WERI-Rb-1 (cell line): ENCODE measurements around the gene CD40.

Source experiments
- DNase-seq: peaks from one replicate; pipeline ENCODE4 v3.0.0-alpha.2; 2020
- H3K27ac ChIP-seq: fragments of 250-450 bp; sonication (Bioruptor Pico); 2 replicates; pipeline ENCODE4 v1.5.1; 2020; ENCODE audit warnings: mild to moderate bottlenecking, moderate library complexity
- H3K27me3 ChIP-seq: fragments of 250-450 bp; sonication (Bioruptor Pico); 2 replicates; pipeline ENCODE4 v1.5.1; 2021; ENCODE audit warnings: mild to moderate bottlenecking, low read depth, moderate library complexity; ENCODE audit not compliant: insufficient read depth, severe bottlenecking
- H3K36me3 ChIP-seq: fragments of 250-450 bp; sonication (Bioruptor Pico); 2 replicates; pipeline ENCODE4 v1.5.1; 2020; ENCODE audit warnings: mild to moderate bottlenecking, moderate library complexity
- H3K4me3 ChIP-seq: 2 replicates; pipeline ENCODE4 v1.5.1; 2011; ENCODE audit warnings: low read depth, mild to moderate bottlenecking, control low read depth, low read length
- H3K9me3 ChIP-seq: fragments of 250-450 bp; sonication (Bioruptor Pico); 2 replicates; pipeline ENCODE4 v1.5.1; 2021; ENCODE audit warnings: mild to moderate bottlenecking, moderate library complexity; ENCODE audit not compliant: severe bottlenecking
- TF ChIP-seq, protein P1 (sequence below): IDR thresholded peaks from 2 replicates; pipeline ENCODE4 v1.5.1; 2011; ENCODE audit warnings: low read depth, mild to moderate bottlenecking, control low read depth, inconsistent platforms, low read length

The CD40 gene

DNA sequence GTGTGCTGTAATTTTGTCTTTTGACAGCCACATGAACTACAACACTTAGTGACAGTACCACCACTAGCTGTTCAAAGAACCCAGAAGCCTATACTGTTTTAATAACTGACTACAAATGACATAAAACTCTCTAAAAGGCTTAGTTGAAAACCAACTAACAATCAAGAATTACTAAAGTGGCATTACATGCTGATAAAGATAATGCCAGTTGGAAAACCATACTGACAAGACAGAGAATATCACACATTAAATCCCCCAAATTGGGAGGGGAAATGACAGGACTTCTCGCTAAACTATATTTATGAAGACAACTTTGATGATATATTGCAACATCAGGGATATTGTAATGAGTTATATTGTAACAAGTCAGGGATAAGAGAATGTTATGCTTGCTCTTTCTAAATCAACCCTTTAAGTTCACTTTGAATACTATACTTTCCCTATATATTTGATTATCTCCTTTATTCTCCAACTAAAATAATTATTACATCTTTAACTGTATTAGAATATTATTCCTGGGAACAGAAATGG, 34.5 kb upstream of the CD40 start:
- Histone ChIP-seq H3K9me3 (no peaks in the 10 kb centered on the region), H3K27me3 (no peaks in the 10 kb centered on the region), H3K36me3 (peaks cover 24% of the 10 kb centered on the region), H3K4me3 (no peak overlapping the region), H3K27ac (no peak overlapping the region)
- no peak for DNase-seq
- TF ChIP-seq, protein P1, sequence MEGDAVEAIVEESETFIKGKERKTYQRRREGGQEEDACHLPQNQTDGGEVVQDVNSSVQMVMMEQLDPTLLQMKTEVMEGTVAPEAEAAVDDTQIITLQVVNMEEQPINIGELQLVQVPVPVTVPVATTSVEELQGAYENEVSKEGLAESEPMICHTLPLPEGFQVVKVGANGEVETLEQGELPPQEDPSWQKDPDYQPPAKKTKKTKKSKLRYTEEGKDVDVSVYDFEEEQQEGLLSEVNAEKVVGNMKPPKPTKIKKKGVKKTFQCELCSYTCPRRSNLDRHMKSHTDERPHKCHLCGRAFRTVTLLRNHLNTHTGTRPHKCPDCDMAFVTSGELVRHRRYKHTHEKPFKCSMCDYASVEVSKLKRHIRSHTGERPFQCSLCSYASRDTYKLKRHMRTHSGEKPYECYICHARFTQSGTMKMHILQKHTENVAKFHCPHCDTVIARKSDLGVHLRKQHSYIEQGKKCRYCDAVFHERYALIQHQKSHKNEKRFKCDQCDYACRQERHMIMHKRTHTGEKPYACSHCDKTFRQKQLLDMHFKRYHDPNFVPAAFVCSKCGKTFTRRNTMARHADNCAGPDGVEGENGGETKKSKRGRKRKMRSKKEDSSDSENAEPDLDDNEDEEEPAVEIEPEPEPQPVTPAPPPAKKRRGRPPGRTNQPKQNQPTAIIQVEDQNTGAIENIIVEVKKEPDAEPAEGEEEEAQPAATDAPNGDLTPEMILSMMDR: no peak

DNA sequence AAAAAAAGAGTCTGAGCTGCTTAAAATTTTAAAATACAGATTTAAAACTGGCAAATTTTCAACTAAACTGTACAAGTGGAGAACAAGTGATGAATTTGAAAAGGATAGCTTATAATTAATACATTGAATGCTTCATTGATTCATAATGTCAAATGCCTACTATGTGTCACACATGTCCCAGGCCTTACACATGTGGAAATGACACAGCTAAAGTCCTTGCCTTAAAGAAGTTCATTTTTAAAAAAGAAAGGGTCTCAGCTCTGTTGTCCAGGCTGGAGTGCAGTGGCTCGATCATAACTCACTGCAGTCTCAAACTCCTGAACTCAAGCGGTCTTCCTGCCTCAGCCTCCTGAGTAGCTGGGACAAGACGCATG, 33.3 kb upstream of the CD40 start:
- H3K36me3 ChIP-seq: peaks cover 19% of the 10 kb centered on the region
- DNase-seq: no peak
- no peaks in the 10 kb centered on the region for H3K9me3 ChIP-seq
- no peak overlapping the region for H3K4me3 ChIP-seq
- H3K27me3 ChIP-seq: no peaks in the 10 kb centered on the region
- no peak overlapping the region for H3K27ac ChIP-seq
- TF ChIP-seq, protein P1: no peak

DNA sequence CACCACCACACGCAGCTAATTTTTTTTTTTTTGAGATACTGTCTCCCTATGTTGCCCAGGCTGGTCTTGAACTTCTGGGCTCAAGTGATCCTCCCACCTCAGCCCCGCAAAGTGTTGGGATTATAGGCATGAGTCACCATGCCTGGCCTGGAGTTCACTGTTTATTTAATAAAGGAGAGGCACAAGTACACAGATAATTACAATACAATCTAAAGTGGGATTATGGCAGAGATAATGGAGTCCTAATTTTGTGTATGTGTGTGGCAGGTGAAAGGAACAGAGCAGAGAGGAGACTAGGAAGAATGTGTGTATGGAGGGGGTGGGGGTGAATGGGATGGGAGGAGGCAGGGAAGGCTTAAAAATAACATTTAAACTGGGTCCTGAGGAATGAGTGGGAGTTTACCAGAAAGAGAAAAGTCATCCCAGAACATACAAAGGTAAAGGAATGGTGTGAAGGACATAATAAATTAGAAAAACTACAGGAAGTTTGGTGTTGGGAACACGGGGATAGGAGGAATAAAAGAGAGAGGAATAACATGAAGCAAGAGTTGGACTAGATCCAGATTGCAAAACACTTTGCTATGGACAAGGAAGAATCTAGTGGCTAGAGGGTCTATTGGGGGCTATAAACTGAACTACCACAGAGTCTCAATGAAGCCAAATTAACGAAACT, 32.8 kb upstream of the CD40 start:
- H3K36me3 ChIP-seq: peaks cover 19% of the 10 kb centered on the region
- H3K4me3 ChIP-seq: no peak overlapping the region
- no peak overlapping the region for H3K27ac ChIP-seq
- no peak for DNase-seq
- H3K9me3 ChIP-seq: no peaks in the 10 kb centered on the region
- TF ChIP-seq, protein P1: no peak
- no peaks in the 10 kb centered on the region for H3K27me3 ChIP-seq

DNA sequence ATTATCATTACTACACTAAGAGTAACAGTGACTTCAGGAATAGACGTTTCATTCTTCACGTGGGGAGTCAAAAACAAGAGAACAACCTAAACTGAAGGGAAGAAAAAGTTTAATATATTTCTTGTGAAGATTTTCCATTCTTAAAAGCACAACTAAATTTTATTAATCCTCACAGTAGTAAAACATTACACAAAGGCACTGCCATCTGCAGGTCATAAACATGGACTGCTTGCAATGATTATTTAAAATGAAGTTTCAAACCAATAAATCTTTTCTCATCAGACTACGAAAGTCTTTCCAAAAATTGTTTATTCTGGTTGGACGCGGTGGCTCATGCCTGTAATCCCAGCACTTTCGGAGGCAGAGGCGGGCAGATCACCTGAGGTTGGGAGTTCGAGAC, 31.0 kb upstream of the CD40 start:
- no peak overlapping the region for H3K27ac ChIP-seq
- H3K36me3 ChIP-seq: peaks cover 19% of the 10 kb centered on the region
- no peaks in the 10 kb centered on the region for H3K9me3 ChIP-seq
- TF ChIP-seq, protein P1: no peak
- no peaks in the 10 kb centered on the region for H3K27me3 ChIP-seq
- DNase-seq: no peak
- H3K4me3 ChIP-seq: no peak overlapping the region

DNA sequence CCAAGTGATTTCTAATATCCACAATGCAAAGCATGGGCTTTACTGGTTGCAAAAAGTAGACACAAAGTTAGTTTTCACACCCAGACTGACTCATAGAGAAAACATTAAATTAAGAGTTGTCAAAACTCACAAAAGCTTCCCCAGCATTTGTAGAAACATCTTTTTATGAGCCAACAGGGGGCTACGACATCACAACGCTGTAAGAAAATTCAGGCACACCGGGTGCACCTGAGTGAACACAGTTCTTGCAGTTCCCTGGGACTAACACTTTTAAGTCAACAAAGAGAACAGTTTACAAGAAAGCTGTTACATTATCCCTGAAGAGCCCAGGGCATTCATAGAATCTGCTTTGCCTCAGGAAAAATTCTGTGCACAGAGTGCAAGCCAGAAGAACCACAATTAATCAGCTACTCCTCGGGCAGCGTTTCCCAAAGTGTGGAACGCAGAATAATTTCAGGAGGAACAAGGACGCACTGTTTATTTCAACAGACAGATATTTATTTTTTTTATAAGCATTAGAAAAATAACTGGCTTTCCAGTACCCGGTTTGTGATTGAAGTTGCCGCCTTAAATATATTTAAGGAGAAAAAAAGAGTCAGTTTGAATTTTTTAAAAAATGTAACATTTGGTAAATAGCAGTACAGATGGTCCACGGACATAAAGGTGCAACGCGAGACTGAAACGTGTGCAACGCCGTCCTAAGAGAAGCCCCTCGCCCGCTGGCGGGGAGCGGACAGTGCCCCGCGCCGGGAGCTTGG, 29.5 kb upstream of the CD40 start:
- TF ChIP-seq, protein P1: no peak
- H3K9me3 ChIP-seq: no peaks in the 10 kb centered on the region
- no peak for DNase-seq
- peak overlapping the region; percentile 99 for H3K27ac ChIP-seq
- peak overlapping the region; percentile 75 for H3K4me3 ChIP-seq
- H3K27me3 ChIP-seq: no peaks in the 10 kb centered on the region
- peaks cover 17% of the 10 kb centered on the region for H3K36me3 ChIP-seq
